Peyer's patch (tissue), 4 donors: Measurements from ENCODE around the gene PCSK5. TPM values are rescaled to one million over a fixed set of nuclear protein-coding genes. Genes with fewer than 3 reads are reported as not detected.

Source experiments
- DNase-seq, 3 donors: peaks; one replicate each; pipeline ENCODE4 v3.0.0-alpha.2; 2017 to 2019
- H3K27ac ChIP-seq, 4 donors: fragments of 200-600 bp; sonication (generic); one replicate each; pipeline ENCODE4 v1.5.1; 2016 to 2019
- H3K27me3 ChIP-seq, 2 donors: fragments of 200-600 bp; sonication (generic); one replicate each; pipeline ENCODE4 v1.5.1; 2019
- H3K36me3 ChIP-seq, 3 donors: fragments of 200-600 bp; sonication (generic); one replicate each; pipeline ENCODE4 v1.5.1; 2016 to 2019
- H3K4me1 ChIP-seq, 4 donors: fragments of 200-600 bp; sonication (generic); one replicate each; pipeline ENCODE4 v1.5.1; 2016 to 2019
- H3K4me3 ChIP-seq, 4 donors: fragments of 200-600 bp; sonication (generic); 1 replicate in 3 of 4; 2 replicates in 1 of 4; pipeline ENCODE4 v1.5.1; 2016 to 2019; ENCODE audit warnings: mild to moderate bottlenecking in 1 of 4
- H3K9me3 ChIP-seq, 4 donors: fragments of 200-600 bp; sonication (generic); one replicate each; pipeline ENCODE4 v1.5.1; 2016 to 2019; ENCODE audit warnings: mild to moderate bottlenecking in 1 of 4
- POLR2A ChIP-seq, 2 donors: fragments of 450-650 bp; IDR thresholded peaks; one replicate each; pipeline ENCODE4 v1.5.1; 2017; ENCODE audit warnings: antibody characterized with exemption in 2 of 2, mild to moderate bottlenecking in 2 of 2, moderate library complexity in 2 of 2
- total RNA-seq, 4 donors: library from RNA; depleted of rRNA; stranded (reverse); fragments of >200 nt; gene quantifications; one replicate each; pipeline ENCODE4 v1.1.0, GENCODE V29; 2016
- TF ChIP-seq, protein P1 (sequence below), 6 experiments: fragments of 450-650 bp in 4 of 6; fragments of 200-600 bp in 2 of 6; sonication (generic) in 1 of 6; IDR thresholded peaks; one replicate each; pipeline ENCODE4 v1.5.1; 2017 to 2019; ENCODE audit warnings: antibody characterized with exemption in 6 of 6, mild to moderate bottlenecking in 3 of 6, moderate library complexity in 1 of 6

The PCSK5 gene
- total RNA-seq, 4 donors from 2014 or later = 77.6 to 488 (median 411) TPM

- Histone ChIP-seq H3K27me3 (no peaks in the 10 kb centered on the region), H3K9me3 (no peaks in the 10 kb centered on the region), H3K36me3 (peaks cover 0 to 67% (median 3%) of the 10 kb centered on the region in 3 donors), H3K27ac (no peak overlapping the region), H3K4me3 (no peak overlapping the region), H3K4me1 (no peaks in the 10 kb centered on the region)
- no peak for DNase-seq
- no peak for TF ChIP-seq POLR2A (IDR thresholded peaks at IDR 0.05)
- TF ChIP-seq, protein P1, sequence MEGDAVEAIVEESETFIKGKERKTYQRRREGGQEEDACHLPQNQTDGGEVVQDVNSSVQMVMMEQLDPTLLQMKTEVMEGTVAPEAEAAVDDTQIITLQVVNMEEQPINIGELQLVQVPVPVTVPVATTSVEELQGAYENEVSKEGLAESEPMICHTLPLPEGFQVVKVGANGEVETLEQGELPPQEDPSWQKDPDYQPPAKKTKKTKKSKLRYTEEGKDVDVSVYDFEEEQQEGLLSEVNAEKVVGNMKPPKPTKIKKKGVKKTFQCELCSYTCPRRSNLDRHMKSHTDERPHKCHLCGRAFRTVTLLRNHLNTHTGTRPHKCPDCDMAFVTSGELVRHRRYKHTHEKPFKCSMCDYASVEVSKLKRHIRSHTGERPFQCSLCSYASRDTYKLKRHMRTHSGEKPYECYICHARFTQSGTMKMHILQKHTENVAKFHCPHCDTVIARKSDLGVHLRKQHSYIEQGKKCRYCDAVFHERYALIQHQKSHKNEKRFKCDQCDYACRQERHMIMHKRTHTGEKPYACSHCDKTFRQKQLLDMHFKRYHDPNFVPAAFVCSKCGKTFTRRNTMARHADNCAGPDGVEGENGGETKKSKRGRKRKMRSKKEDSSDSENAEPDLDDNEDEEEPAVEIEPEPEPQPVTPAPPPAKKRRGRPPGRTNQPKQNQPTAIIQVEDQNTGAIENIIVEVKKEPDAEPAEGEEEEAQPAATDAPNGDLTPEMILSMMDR (IDR thresholded peaks at IDR 0.05) = no peak
Observed at GRCh38 chr9:76107482-76107881, 217.0 kb downstream of the PCSK5 start.

DNA sequence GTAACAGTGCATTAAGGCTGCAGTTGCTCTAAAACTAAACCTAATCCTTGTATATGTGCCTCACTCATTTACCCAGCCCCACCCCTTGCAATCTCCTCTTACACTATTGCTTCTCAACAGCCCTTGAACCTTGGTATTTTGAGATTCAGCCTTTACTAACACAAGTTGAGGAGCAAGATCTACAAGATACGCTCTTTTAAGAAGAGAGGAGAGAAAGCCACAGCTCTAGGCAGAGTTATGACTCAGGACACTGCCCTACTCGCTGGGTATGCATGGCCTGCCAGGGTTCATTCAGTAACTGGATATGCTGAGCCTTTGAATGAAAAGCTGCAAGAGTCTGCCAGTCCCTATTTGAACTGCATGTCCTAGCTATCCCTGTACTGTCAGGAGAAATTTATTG lies 219.5 kb downstream of the PCSK5 start:
- Histone ChIP-seq H3K4me1 (no peaks in the 10 kb centered on the region), H3K4me3 (no peak overlapping the region), H3K36me3 (peaks cover 0 to 55% (median 3%) of the 10 kb centered on the region in 3 donors), H3K27me3 (no peaks in the 10 kb centered on the region), H3K27ac (no peak overlapping the region), H3K9me3 (no peaks in the 10 kb centered on the region)
- TF ChIP-seq, protein P1 (IDR thresholded peaks at IDR 0.05) = no peak
- no peak for TF ChIP-seq POLR2A (IDR thresholded peaks at IDR 0.05)
- no peak for DNase-seq

- Histone ChIP-seq H3K4me1 (no peaks in the 10 kb centered on the region), H3K36me3 (peaks cover 0 to 47% (median 2%) of the 10 kb centered on the region in 3 donors), H3K27me3 (no peaks in the 10 kb centered on the region), H3K9me3 (no peaks in the 10 kb centered on the region), H3K27ac (no peak overlapping the region), H3K4me3 (no peak overlapping the region)
- DNase-seq = no peak
- TF ChIP-seq POLR2A (IDR thresholded peaks at IDR 0.05) = no peak
Observed at GRCh38 chr9:76112151-76112550, 221.7 kb downstream of the PCSK5 start.

DNA sequence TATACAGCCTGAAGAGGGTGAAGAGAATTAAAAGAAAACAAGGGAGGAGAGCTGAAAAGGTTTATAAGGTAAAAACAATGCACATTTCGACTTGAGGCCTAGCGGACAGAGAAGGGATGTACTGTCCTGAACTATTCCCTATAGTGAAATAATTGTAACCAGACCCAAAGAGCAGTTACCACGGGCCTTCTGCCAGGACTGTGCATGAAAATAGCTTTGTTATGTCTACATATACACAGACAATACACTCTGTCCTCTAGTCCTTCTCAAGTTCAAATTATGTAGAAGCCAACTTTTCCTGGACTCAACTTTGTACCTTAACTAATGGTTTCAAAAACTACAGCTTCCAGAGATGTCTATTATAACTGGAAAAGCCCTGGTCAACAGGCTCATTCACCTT lies 223.7 kb downstream of the PCSK5 start:
- H3K27ac ChIP-seq = no peak overlapping the region
- no peaks in the 10 kb centered on the region for H3K27me3 ChIP-seq
- DNase-seq = no peak
- no peak for TF ChIP-seq POLR2A (IDR thresholded peaks at IDR 0.05)
- TF ChIP-seq, protein P1 (IDR thresholded peaks at IDR 0.05) = no peak
- H3K9me3 ChIP-seq = no peaks in the 10 kb centered on the region
- H3K4me1 ChIP-seq = no peaks in the 10 kb centered on the region
- peaks cover 0 to 29% (median 0%) of the 10 kb centered on the region in 3 donors for H3K36me3 ChIP-seq
- H3K4me3 ChIP-seq = no peak overlapping the region

- DNase-seq = no peak
- no peak for TF ChIP-seq POLR2A (IDR thresholded peaks at IDR 0.05)
- TF ChIP-seq, protein P1 (IDR thresholded peaks at IDR 0.05) = no peak
- Histone ChIP-seq H3K36me3 (peaks cover 0 to 17% (median 0%) of the 10 kb centered on the region in 3 donors), H3K4me3 (no peak overlapping the region), H3K27ac (no peak overlapping the region), H3K4me1 (no peaks in the 10 kb centered on the region), H3K27me3 (no peaks in the 10 kb centered on the region), H3K9me3 (no peaks in the 10 kb centered on the region)
Observed at GRCh38 chr9:76115396-76115795, 224.9 kb downstream of the PCSK5 start.

DNA sequence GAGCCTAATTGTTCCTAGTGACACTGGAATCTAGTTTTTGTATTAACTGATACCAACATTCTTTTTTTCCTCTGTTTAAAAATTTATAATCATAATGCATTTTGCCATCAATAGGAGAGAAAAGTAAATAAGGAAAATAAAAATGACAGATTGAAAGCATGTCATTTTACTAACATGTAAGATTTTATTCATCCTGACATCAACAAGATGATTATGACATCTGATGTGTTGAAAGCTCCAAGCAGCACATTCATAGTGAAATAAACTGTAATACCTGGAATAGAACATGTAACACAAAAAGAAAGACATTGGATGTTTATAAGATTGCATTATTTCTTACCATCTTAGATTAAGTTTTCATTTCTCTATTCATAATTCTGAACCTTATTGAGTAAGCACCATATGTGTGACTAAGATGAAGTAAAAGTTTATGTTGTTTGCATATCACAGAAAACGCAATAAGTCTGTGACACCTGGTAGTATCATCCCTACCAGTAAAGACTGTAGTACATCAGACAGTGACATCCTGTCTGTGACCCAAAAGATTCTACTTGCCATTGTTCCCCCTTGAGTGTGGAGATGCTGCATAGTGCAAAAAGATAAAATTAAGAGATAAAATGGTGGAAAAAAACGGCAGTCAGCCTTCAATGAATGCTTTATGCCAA lies 225.6 kb downstream of the PCSK5 start:
- Histone ChIP-seq H3K27ac (no peak overlapping the region), H3K9me3 (no peaks in the 10 kb centered on the region), H3K4me1 (no peaks in the 10 kb centered on the region), H3K27me3 (no peaks in the 10 kb centered on the region), H3K4me3 (no peak overlapping the region), H3K36me3 (peaks cover 0 to 11% (median 0%) of the 10 kb centered on the region in 3 donors)
- TF ChIP-seq, protein P1 (IDR thresholded peaks at IDR 0.05) = no peak
- no peak for TF ChIP-seq POLR2A (IDR thresholded peaks at IDR 0.05)
- DNase-seq = no peak
